ENCODE results near the gene XYLT2. TPM values are rescaled to one million over a fixed set of nuclear protein-coding genes. Genes with fewer than 3 reads are reported as not detected.
A peak's percentile ranks its signal among the peaks of the same experiment; 100 is the strongest.

XYLT2 gene
- total and polyA plus RNA-seq, 9 of the 15 experiments (the other 6 are each of a cell fraction or from before 2014, with no cell fraction given) = 0.63 to 9.1 (median 4.3) TPM

- TF ChIP-seq, protein P1, sequence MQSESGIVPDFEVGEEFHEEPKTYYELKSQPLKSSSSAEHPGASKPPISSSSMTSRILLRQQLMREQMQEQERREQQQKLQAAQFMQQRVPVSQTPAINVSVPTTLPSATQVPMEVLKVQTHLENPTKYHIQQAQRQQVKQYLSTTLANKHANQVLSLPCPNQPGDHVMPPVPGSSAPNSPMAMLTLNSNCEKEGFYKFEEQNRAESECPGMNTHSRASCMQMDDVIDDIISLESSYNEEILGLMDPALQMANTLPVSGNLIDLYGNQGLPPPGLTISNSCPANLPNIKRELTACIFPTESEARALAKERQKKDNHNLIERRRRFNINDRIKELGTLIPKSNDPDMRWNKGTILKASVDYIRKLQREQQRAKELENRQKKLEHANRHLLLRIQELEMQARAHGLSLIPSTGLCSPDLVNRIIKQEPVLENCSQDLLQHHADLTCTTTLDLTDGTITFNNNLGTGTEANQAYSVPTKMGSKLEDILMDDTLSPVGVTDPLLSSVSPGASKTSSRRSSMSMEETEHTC (IDR thresholded peaks at IDR 0.05) = no peak
- TF ChIP-seq ELF2 (CRISPR knock-in tag; IDR thresholded peaks at IDR 0.05) = no peak
- no peak for TF ChIP-seq MEIS2 (IDR thresholded peaks at IDR 0.05; ENCODE audit: partially characterized antibody)
- no peak for TF ChIP-seq CBX3 (IDR thresholded peaks at IDR 0.05; ENCODE audit: borderline replicate concordance in 1 of 2, low read length in 2 of 2)
- TF ChIP-seq FOXK2 (conservative IDR thresholded peaks at IDR 0.05 in 1 of 2, IDR thresholded peaks at IDR 0.05 in 1 of 2; ENCODE audit: low read depth in 2 of 2) = no peak
- TF ChIP-seq BRF1 (IDR thresholded peaks at IDR 0.05; ENCODE audit: borderline replicate concordance, extremely low read depth, insufficient read length) = no peak
- TF ChIP-seq IFI16 (CRISPR knock-in tag; IDR thresholded peaks at IDR 0.05) = no peak
- TF ChIP-seq GMEB1 (CRISPR knock-in tag; IDR thresholded peaks at IDR 0.05) = peak; percentile 24; the same call in 1 of the 2 replicates
- peak; percentile 37; the same call in 1 of the 2 replicates for TF ChIP-seq ZBTB2 (IDR thresholded peaks at IDR 0.05)
- TF ChIP-seq ZZZ3 (IDR thresholded peaks at IDR 0.05) = no peak
- no peak for TF ChIP-seq ZKSCAN3 (CRISPR knock-in tag; IDR thresholded peaks at IDR 0.05)
- TF ChIP-seq ERF (CRISPR knock-in tag; IDR thresholded peaks at IDR 0.05) = 0 out of 2 replicates have a peak, but pooled peaks have one; percentile 76
- TF ChIP-seq SMC3 (conservative IDR thresholded peaks at IDR 0.05; ENCODE audit: insufficient read depth, low read depth, low read length) = no peak
- TF ChIP-seq RBM39 (optimal IDR thresholded peaks at IDR 0.05; ENCODE audit: low read depth, low read length) = no peak
- TF ChIP-seq ASH1L (IDR thresholded peaks at IDR 0.05; ENCODE audit: borderline replicate concordance, low read depth, partially characterized antibody) = no peak
- TF ChIP-seq SAP30 (IDR thresholded peaks at IDR 0.05; ENCODE audit: borderline replicate concordance, insufficient read depth, low read depth, low read length, poor library complexity, severe bottlenecking) = no peak
- TF ChIP-seq ZNF444 (CRISPR knock-in tag; IDR thresholded peaks at IDR 0.05) = no peak
- TF ChIP-seq TBP (optimal IDR thresholded peaks at IDR 0.05; ENCODE audit: low read depth, low read length) = peak; percentile 41
- TF ChIP-seq EGR1 (conservative IDR thresholded peaks at IDR 0.05) = peak; percentile 58
- TF ChIP-seq, protein P2, sequence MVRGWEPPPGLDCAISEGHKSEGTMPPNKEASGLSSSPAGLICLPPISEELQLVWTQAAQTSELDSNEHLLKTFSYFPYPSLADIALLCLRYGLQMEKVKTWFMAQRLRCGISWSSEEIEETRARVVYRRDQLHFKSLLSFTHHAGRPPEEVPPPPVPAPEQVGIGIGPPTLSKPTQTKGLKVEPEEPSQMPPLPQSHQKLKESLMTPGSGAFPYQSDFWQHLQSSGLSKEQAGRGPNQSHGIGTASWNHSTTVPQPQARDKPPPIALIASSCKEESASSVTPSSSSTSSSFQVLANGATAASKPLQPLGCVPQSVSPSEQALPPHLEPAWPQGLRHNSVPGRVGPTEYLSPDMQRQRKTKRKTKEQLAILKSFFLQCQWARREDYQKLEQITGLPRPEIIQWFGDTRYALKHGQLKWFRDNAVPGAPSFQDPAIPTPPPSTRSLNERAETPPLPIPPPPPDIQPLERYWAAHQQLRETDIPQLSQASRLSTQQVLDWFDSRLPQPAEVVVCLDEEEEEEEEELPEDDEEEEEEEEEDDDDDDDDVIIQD (CRISPR knock-in tag; IDR thresholded peaks at IDR 0.05) = no peak
Measured at GRCh38 chr17:50345432-50346312, at the start of gene XYLT2 (continued).

Data from K562 (cell line).